K562 (cell line): ENCODE data around the gene DOCK1. TPM values are rescaled to one million over a fixed set of nuclear protein-coding genes. Genes with fewer than 3 reads are reported as not detected.

Source experiments
- E4F1 ChIP-seq: fragments of 250-450 bp; sonication (Bioruptor Pico); IDR thresholded peaks from 2 replicates; pipeline ENCODE4 v1.5.0; 2021; ENCODE audit warnings: mild to moderate bottlenecking, borderline replicate concordance
- GTF2A2 ChIP-seq: IDR thresholded peaks from 2 replicates; pipeline ENCODE4 v1.6.1; 2016; ENCODE audit warnings: mild to moderate bottlenecking, missing genetic modification characterization, missing compliant biosample characterization
- HDAC1 ChIP-seq, 2 experiments: fragments of 450-650 bp; IDR thresholded peaks; 2 replicates each; pipeline ENCODE4 v1.6.1; 2016 to 2017; ENCODE audit warnings: inconsistent platforms in 1 of 2, mild to moderate bottlenecking in 1 of 2, moderate library complexity in 1 of 2
- NFYB ChIP-seq: IDR thresholded peaks from 2 replicates; pipeline ENCODE4 v1.6.1; 2011; ENCODE audit warnings: mild to moderate bottlenecking, moderate library complexity; ENCODE audit not compliant: insufficient read length; ENCODE audit errors: extremely low read depth
- PHB2 ChIP-seq: fragments of 450-650 bp; IDR thresholded peaks from 2 replicates; pipeline ENCODE4 v1.6.1; 2017; ENCODE audit warnings: low read depth
- POLR2G ChIP-seq: fragments of 200-400 bp; formaldehyde crosslinking; IDR thresholded peaks from 2 replicates; pipeline ENCODE4 v1.6.1; 2017; ENCODE audit warnings: low read depth, mild to moderate bottlenecking, antibody characterized with exemption, low read length, moderate library complexity
- THAP7 ChIP-seq: fragments of 250-450 bp; sonication (Bioruptor Pico); IDR thresholded peaks from 2 replicates; pipeline ENCODE4 v1.5.0; 2021
- ZNF511 ChIP-seq: sonication (generic); formaldehyde crosslinking; IDR thresholded peaks from 2 replicates; pipeline ENCODE4 v1.8.0; 2022; ENCODE audit warnings: mild to moderate bottlenecking, missing genetic modification reagents
- polyA plus RNA-seq, 8 experiments: library from polyadenylated mRNA; depleted of rRNA in 4 of 8; stranded (reverse) in 5 of 8; unstranded in 3 of 8; fragments of >200 nt; fragmentation: Nextera tagmentation in 2 of 8; fragmentation: Illumina TruSeq in 1 of 8; extraction: Ambion mirVana in 2 of 8; extraction: Trizol in 1 of 8; gene quantifications; 2 replicates each; pipeline versions ENCODE4 v1.2.1 to v1.2.3, GENCODE V29; 2011 to 2014; ENCODE audit warnings: inconsistent platforms in 1 of 8, missing spikeins in 1 of 8
- total RNA-seq, 7 experiments: library from RNA; depleted of rRNA in 6 of 7; stranded (reverse); fragments of >200 nt in 6 of 7; fragmentation: Illumina TruSeq in 2 of 7; extraction: Trizol in 2 of 7; gene quantifications; 2 replicates each; pipeline versions ENCODE4 v1.2.1 to v1.2.3, GENCODE V29; 2011 to 2021; ENCODE audit warnings: low replicate concordance in 1 of 7

DOCK1 gene
- total and polyA plus RNA-seq, 9 of the 15 experiments (the other 6 are each of a cell fraction or from before 2014, with no cell fraction given), result 0.31 TPM; not detected in 8

- TF ChIP-seq POLR2G (no peak), ZNF511 (CRISPR knock-in tag) (no peak), E4F1 (CRISPR knock-in tag) (no peak), PHB2 (no peak), NFYB (no peak), GTF2A2 (tag) (no peak), HDAC1 (IDR thresholded peaks at IDR 0.05) (no peak), THAP7 (CRISPR knock-in tag) (no peak)
These were observed 128.9 kb downstream of the DOCK1 start (continued) for GRCh38 chr10:127034034-127034633.
